ENCODE results near the gene CACNB4.

- TF ChIP-seq REST (IDR thresholded peaks at IDR 0.05; ENCODE audit: borderline replicate concordance) (no peak), REST (CRISPR knock-in tag; IDR thresholded peaks at IDR 0.05; ENCODE audit: low read depth) (no peak), ZNF311 (CRISPR knock-in tag; IDR thresholded peaks at IDR 0.05) (no peak), POLR2A (conservative IDR thresholded peaks at IDR 0.05) (no peak), MLX (CRISPR knock-in tag; conservative IDR thresholded peaks at IDR 0.05) (no peak), ZMIZ1 (IDR thresholded peaks at IDR 0.05; ENCODE audit: low read depth in 2 of 2, low read length in 2 of 2) (no peak)
Measured at GRCh38 chr2:151803811-151804210, 295.0 kb downstream of the CACNB4 start.

Data from K562 (cell line).